ENCODE measurements around the gene ACADS.

The ACADS gene, protein sequence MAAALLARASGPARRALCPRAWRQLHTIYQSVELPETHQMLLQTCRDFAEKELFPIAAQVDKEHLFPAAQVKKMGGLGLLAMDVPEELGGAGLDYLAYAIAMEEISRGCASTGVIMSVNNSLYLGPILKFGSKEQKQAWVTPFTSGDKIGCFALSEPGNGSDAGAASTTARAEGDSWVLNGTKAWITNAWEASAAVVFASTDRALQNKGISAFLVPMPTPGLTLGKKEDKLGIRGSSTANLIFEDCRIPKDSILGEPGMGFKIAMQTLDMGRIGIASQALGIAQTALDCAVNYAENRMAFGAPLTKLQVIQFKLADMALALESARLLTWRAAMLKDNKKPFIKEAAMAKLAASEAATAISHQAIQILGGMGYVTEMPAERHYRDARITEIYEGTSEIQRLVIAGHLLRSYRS

GRCh38 chr12:120725659-120726509 is at the start of gene ACADS:
Gene ACADS (plus strand): TSS chr12:120725826. CDS start chr12:120725886, 60 bp downstream.
- peak; percentile 96 for DNase-seq (ENCODE audit: low spot score)

DNA sequence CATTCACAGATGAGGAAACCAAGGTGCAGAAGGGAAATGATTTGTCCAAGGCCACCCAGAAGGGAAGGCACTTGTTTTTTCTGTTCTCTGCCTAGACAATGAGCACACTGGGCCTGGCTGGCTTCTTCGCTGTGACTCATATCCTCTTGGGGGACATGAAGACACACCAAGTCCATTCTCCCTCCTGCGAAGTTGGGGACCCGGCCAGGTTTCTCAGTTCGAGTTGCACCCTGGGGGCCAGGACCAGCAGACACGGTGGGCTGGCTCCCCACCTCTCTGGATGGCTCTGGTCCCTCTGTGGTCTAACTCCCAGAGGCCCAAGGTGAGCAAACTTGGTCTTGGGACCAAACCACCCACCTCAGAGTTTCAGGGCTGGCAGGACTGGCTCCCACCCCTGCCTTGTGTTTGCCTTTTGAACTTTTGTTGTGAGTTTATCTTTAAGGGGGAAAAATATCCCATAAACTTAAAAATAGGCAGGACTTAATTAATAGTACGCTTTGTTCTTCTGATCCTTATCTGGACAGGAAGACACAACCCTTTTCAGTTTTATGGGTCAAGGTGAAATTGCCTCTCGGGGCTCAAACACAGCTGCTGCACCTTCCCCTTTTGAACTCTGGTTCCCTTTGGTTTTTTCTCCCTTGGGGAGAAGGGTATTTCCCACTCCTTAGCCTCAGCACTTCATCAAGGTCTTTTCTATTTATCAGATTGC is 47.7 kb upstream of the ACADS start:
- DNase-seq (ENCODE audit: low spot score), result no peak

- no peak for DNase-seq (ENCODE audit: low spot score)
Observed at GRCh38 chr12:120678572-120678971, 47.1 kb upstream of the ACADS start.

- no peak for DNase-seq (ENCODE audit: low spot score)
Observed at GRCh38 chr12:120680165-120680738, 45.4 kb upstream of the ACADS start.

DNA sequence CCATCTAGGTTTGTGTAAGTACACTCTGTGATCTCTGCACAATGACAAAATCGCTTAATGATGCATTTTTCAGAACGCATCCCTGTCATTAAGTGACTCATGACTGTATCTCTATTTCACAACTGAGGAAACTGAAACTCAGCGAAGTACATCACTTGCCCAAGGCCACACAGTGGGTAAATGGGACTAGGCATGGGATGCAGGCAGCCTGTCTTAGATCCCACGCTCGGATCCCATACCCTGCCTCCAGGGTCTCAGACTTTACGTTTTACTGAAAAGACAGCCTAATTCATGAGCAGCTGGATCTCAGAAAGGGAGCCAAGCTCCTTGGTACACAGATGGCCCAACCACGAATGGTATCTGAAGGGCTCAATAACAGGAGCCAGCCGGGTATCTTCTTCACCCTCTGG is 41.1 kb upstream of the ACADS start:
- DNase-seq (ENCODE audit: low spot score), result no peak

DNA sequence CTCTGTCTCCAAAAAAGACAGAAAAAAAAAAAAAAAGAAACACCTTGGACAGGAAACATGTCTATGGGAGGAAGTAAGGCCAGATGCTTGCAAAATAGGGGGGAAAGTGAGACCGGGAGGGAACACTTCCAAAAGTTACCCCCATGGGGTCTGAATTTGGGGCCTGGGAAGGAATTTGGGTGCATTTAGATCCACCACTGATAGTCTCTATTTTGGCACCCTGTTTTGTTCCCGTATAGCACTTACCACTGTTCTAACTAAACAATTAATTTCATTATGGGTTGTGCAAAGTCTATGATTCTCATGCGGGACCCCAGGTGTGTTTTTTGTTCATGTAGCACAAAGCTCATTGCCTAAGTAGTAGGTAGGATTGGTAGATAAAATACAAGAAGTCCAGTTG is 40.1 kb upstream of the ACADS start:
- no peak for DNase-seq (ENCODE audit: low spot score)

GRCh38 chr12:120686151-120686689 is 39.4 kb upstream of the ACADS start:
- peak; percentile 95 for DNase-seq (ENCODE audit: low spot score)

- peak; percentile 100 for DNase-seq (ENCODE audit: low spot score)
Observed at GRCh38 chr12:120686690-120687577, 38.7 kb upstream of the ACADS start, which contains the start of gene MLEC. Gene MLEC (plus strand): TSS chr12:120687149. CDS start chr12:120687297, 148 bp downstream.

- DNase-seq (ENCODE audit: low spot score), result no peak
Observed at GRCh38 chr12:120687578-120688289, 37.9 kb upstream of the ACADS start.

DNA sequence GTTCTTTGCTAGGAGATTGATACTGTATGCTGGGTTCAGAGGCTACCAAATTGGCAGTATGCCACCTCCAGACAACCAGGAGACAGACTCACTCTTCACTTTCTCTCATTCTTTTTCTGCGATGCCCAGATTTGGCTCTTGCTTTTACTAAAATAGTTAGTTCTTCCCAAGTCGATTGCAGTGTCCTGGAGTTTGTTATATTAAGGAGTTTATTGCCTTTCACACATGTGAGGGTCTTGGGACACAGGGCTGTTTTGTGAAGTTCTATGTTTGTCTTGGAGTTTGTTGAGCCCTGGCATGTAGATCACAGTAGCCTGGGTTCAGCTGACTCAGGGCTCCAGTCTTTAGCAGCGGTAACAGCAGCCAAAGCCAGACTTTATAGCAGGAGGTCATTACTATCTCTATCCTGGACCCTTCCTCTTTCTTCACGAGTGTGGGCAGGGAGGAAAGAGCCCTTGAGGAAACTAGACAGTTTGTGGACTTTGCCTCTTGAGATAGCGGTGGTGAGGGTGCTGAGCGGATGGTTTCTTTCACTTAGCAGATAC is 37.0 kb upstream of the ACADS start:
- DNase-seq (ENCODE audit: low spot score), result no peak

DNA sequence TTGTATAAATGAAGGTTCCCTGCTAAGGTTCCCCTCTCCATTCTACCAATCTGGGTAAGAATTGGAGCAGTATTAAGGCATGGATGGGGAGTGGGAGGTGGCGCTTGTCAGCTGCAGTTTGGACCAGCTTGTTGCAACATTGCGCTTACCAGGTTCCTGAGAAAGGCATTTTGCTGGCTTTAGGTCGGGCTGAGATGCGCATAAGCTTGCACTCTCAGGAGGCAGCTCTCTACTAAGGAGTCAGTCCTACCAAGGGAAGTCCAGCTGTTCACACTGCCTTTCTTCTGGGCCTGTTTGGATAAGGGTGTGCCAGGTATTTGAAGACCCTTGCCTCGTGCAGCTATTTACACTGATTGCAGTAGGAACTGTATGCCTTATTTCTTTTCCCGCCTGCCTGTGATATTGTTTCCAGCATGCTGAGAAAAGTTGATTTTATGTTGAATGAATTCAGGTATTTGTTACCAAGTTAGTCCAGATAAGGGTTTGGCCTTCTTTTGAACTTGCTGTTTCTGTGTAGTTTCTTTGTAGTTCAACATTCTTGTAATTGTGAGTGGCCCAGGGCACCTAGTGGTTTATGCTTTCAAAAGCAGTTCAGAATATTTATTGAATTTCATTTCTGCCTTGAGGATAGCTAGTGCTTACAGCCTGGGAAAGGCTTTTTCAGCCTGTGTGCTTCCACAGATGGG is 36.1 kb upstream of the ACADS start:
- DNase-seq (ENCODE audit: low spot score), result no peak

DNA sequence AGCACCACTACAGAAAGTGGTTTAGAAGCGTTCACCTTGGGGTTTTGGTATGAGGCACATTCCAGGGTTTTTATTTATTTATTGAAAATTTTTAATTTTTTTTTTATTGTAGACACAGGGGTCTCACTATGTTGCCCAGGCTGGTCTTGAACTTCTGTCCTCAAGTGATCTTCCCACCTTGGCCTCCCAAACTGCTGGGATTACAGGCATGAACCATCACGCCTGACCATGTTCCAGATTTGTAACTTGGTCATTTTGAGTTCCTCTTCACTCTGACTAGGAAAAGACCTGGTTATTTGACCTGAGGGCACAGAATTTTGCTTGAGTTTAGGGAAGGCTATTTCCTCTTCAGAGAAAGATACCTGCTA is 35.6 kb upstream of the ACADS start:
- no peak for DNase-seq (ENCODE audit: low spot score)

DNA sequence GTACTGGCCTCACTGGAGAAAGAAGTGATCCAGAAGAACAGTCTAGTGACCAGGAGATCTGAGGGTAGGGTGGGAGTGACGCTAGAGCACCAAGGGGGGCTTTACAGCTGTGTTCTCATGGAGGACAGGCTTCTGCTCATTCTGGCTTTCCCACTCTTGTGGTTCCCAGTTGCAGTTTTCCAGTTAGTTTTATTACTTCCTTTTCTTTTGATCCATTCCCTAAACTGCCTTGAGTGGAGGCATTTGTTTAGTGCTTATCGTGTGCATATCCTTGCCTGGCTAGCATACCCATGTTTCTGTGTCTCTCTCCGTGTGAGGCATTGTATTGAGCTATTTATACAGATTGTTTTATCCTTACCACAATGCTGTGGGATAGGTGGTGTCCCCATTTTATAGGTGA is 34.6 kb upstream of the ACADS start:
- DNase-seq (ENCODE audit: low spot score), result no peak

DNA sequence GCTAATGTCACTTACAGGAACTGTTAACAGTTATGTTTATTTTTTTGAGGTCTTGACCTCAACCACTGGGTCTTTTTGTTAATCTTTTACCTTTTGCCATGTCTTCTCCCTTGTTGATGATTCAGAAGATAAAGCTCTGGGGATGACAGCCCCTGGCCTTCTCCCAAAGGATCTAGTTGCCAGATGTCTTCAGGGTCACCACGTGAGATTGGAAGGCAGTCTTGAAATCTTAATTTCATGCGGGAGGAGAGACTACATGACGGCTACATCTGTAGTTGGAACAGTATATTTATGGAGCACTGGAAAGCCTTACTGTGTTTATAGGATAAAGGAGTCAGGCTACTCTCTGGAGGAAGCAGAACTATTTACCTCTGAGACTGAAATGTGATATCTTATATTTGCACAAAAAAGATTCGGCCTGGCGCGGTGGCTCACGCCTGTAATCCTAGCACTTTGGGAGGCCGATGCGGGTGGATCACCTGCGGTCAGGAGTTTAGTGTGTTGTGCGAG is 33.0 kb upstream of the ACADS start:
- DNase-seq (ENCODE audit: low spot score), result no peak

DNA sequence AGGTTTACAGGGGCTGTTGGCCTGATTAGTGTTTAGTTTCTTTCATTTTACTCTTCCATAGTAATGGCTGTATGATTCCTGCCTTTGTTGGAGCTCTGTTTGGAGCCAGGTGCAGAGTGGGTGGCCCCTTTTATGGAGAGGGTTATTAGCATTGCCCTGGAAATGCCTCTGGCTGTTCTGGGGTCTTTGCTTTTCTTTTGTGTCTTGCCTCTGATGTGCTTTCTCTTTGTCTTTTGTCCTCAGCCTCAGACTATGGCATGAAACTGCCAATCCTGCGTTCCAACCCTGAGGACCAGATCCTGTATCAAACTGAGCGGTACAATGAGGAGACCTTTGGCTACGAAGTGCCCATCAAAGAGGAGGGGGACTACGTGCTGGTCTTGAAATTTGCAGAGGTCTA is 31.8 kb upstream of the ACADS start:
- DNase-seq (ENCODE audit: low spot score), result no peak

DNA sequence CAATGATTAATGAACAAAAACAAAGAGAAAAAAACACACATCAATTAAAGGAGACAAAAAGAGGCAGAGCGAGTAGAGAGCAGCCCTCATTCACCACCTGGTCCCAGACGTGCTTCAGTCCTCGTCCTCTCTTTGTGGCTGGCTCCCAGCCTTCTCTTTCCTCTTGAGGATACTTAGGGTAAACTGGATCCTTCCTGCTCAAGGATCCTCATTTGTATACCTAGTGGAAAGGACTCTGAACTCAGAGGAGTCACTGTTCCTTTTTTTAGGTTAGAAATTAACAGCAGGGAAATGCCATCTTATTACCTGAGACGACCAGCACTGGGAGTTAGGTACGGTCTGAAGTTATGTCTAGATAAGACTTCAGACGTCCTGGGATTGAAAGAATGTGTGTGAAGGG is 29.0 kb upstream of the ACADS start:
- DNase-seq (ENCODE audit: low spot score), result no peak

DNA sequence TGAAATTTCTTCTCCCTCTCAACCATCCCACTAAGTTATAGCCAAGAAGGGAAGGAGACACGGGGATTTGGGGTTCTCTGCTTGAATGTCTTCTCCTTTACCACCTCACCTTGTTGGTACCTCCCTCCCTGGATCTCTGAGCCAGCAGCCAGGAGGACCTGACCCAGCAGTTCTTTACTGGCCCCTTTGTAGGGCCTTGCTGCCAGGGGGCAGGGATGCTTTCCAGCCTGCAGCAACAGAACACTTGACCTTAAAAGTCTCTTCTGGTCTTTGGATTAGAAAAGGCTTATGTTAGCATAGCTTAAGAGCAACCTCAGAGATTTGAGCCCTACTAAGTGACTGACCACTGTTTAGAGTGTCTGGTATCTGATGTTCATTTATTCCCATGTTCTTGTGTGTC is 28.3 kb upstream of the ACADS start:
- DNase-seq (ENCODE audit: low spot score), result no peak

DNA sequence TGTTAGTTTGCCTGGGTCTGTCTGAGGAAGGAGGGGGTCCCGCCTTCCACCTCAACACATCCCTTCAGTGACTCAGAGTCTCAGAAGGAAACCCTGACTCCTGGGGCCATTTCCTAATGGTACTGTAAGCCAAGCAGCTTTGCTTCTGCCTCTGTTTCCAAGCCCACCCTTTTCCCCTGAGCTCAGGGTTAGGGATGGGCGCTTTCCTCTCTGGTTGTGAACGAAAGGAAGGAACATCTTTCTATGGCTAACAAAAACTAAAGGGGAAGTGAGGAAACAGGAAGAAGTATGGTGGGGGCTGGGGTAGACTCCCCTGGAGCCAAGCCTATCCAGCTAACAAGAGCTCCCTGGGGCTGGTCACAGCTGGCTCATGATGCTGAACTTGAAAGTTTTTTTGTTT is 27.0 kb upstream of the ACADS start:
- no peak for DNase-seq (ENCODE audit: low spot score)

GRCh38 chr12:120699553-120699952 is 26.1 kb upstream of the ACADS start:
- DNase-seq (ENCODE audit: low spot score), result no peak

All from hepatic stellate cell (primary cell).